ENCODE measurements around the gene ADD2.

ADD2 gene

DNA sequence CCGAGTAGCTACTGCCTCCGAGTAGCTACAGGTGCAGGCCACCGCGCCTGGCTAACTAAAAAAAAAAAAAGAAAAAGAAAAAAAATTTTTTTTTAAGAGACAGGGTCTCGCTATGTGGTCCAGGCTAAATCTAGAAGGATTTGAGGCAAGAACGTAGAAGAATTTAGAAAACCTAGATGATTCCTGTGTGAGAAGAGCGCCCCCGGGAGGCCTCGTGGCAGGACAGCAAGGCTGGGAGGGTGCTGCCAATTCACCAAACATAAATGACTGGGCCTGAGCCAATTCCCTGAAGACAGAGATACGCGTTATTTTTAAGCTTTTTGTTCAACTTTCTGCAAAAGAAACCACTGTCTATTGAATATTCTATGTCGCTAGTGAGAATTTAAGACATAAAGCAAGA is 124.3 kb downstream of the ADD2 start:
- Histone ChIP-seq H3K27ac (no peak overlapping the region), H3K4me3 (ENCODE audit: low read depth, low read length) (no peak overlapping the region), H3K36me3 (replicated peaks) (no peaks in the 10 kb centered on the region), H3K27me3 (replicated peaks) (no peaks in the 10 kb centered on the region)
- in situ Hi-C loops (cut with HindIII; ENCODE audit: low pct_ligation_motif_present, low sequenced_read_pairs), result no loop called here
- TF ChIP-seq, protein P1, sequence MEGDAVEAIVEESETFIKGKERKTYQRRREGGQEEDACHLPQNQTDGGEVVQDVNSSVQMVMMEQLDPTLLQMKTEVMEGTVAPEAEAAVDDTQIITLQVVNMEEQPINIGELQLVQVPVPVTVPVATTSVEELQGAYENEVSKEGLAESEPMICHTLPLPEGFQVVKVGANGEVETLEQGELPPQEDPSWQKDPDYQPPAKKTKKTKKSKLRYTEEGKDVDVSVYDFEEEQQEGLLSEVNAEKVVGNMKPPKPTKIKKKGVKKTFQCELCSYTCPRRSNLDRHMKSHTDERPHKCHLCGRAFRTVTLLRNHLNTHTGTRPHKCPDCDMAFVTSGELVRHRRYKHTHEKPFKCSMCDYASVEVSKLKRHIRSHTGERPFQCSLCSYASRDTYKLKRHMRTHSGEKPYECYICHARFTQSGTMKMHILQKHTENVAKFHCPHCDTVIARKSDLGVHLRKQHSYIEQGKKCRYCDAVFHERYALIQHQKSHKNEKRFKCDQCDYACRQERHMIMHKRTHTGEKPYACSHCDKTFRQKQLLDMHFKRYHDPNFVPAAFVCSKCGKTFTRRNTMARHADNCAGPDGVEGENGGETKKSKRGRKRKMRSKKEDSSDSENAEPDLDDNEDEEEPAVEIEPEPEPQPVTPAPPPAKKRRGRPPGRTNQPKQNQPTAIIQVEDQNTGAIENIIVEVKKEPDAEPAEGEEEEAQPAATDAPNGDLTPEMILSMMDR (IDR thresholded peaks at IDR 0.05; ENCODE audit: low read depth, low read length, missing control alignments), result peak; percentile 57
- no peak for DNase-seq

DNA sequence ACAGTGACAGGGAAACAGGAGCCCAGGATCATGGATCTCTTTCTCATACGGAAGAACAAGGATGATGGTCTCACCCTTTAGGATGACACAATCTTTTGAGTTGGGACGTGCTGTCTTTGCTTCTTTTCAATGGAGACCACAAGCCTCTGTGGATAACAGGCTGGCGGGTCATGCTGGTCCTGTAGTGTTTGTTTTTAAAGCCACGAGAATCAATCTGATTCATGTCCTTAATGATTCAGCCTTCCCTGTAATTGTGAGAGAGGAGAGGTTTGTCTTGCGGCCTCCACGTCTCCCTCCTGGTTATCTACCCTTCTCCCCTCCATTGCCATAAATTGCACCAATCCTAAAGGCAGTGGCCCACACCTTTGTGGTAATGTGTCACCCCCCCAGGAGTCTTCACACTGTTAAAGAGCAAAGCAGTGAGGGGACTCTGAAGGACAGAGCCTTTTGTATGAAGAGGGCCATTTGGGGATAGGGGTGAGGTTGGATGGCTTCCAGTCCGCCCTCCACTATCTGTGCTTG is 126.7 kb downstream of the ADD2 start:
- no peak overlapping the region for H3K4me3 ChIP-seq (ENCODE audit: low read depth, low read length)
- H3K36me3 ChIP-seq (replicated peaks), result no peaks in the 10 kb centered on the region
- TF ChIP-seq, protein P1 (IDR thresholded peaks at IDR 0.05; ENCODE audit: low read depth, low read length, missing control alignments), result no peak
- DNase-seq, result peak; percentile 1
- no peak overlapping the region for H3K27ac ChIP-seq
- in situ Hi-C loops (cut with HindIII; ENCODE audit: low pct_ligation_motif_present, low sequenced_read_pairs), result no loop called here
- no peaks in the 10 kb centered on the region for H3K27me3 ChIP-seq (replicated peaks)

DNA sequence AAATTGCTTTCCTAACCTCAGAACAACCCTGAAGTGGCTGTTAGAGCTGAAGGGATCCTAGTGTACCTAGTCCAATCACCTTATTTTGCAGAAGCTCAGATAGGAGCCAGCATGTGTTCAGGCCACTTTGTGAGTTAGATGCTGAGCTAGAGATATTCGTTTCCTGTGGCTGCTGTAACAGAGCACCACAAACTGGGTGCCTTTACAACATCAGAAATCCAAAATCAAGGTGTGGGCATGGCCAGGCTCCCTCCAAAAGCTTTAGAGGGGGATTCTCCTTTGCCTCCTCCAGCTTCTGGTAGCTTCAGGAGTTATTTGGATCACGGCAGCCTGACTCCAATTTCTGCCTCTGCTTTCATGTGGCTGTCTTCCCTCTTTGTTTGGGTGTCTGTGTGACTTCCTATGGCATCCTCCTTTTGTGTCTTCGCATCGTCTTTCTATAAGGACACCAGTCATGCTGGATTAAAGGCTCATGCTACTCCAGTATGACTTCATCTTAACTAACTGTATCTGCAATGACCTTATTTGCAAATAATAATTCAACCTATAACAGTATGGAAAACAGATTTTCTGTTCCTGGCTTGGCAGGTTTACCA is 128.1 kb downstream of the ADD2 start:
- no peak for DNase-seq
- in situ Hi-C loops (cut with HindIII; ENCODE audit: low pct_ligation_motif_present, low sequenced_read_pairs), result no loop called here

DNA sequence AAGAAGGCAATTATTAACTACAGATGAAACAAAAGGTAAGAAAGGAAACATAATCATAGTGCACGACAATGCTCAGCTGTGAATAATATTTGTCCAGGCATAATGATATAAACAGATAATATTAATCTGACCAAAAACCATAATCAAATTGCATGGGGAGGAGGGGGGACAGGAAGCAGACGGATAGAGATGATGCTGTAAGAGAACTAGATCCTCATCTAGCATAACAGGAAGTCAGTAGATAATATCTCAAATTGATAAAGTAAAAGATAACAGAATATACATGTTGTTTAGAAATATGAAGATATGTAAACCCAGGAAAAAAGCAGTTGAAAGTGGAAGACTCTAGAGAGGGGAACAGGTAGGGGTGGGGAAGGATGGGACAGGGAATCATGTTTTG is 129.4 kb downstream of the ADD2 start:
- TF ChIP-seq, protein P1 (IDR thresholded peaks at IDR 0.05; ENCODE audit: low read depth, low read length, missing control alignments), result no peak
- no peak for DNase-seq
- Histone ChIP-seq H3K27me3 (replicated peaks) (peaks cover 4% of the 10 kb centered on the region), H3K4me3 (ENCODE audit: low read depth, low read length) (no peak overlapping the region), H3K27ac (no peak overlapping the region), H3K36me3 (replicated peaks) (no peaks in the 10 kb centered on the region)
- in situ Hi-C loops (cut with HindIII; ENCODE audit: low pct_ligation_motif_present, low sequenced_read_pairs), result no loop called here

More for the DNA sequence above, 128.1 kb downstream of the ADD2 start:
- H3K36me3 ChIP-seq (replicated peaks), result no peaks in the 10 kb centered on the region
- no peak overlapping the region for H3K4me3 ChIP-seq (ENCODE audit: low read depth, low read length)
- TF ChIP-seq, protein P1 (IDR thresholded peaks at IDR 0.05; ENCODE audit: low read depth, low read length, missing control alignments), result no peak
- H3K27me3 ChIP-seq (replicated peaks), result peaks cover 4% of the 10 kb centered on the region
- H3K27ac ChIP-seq, result no peak overlapping the region

DNA sequence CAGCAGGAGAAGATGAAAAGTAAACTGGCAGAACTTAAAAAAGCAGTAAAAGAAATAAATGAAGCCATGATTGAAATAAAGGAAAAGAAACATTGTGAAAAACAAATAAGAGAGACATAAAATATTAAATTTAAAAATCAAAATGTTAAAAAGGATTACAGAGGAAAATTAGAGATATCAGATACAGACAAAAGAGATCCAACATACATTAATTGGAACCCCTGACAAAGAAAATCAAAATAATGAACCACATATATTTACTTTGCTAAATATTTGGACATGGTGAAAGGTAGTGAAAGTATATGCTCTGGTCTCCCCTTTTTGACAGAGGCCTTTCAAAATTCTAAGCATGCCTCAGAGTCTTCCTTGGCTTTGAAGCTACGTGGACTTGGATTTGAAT is 134.5 kb downstream of the ADD2 start:
- DNase-seq, result no peak
- TF ChIP-seq, protein P1 (IDR thresholded peaks at IDR 0.05; ENCODE audit: low read depth, low read length, missing control alignments), result no peak
- no peak overlapping the region for H3K4me3 ChIP-seq (ENCODE audit: low read depth, low read length)
- in situ Hi-C loops (cut with HindIII; ENCODE audit: low pct_ligation_motif_present, low sequenced_read_pairs), result no loop called here
- H3K27ac ChIP-seq, result no peak overlapping the region
- peaks cover 4% of the 10 kb centered on the region for H3K27me3 ChIP-seq (replicated peaks)
- H3K36me3 ChIP-seq (replicated peaks), result no peaks in the 10 kb centered on the region

DNA sequence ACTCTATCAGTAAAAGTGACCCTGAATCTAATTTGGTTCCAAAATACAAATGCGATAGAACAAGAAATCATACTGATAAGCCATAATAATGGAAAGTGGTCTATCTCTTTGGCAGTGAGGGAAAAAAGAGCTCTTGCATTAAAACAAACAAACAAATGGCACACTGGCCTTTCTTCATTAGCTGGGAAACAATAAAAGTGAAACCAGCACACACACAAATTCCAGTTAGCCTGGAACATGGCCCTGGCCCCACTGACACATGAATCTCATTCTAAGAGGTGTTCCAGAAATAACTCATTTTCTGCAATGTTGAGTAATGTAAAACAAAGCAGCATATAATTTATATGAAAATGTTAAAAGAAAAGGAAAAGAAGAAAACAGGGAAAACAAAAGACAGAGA is 135.0 kb downstream of the ADD2 start:
- Histone ChIP-seq H3K27ac (no peak overlapping the region), H3K36me3 (replicated peaks) (no peaks in the 10 kb centered on the region), H3K4me3 (ENCODE audit: low read depth, low read length) (no peak overlapping the region), H3K27me3 (replicated peaks) (peaks cover 4% of the 10 kb centered on the region)
- no peak for DNase-seq
- TF ChIP-seq, protein P1 (IDR thresholded peaks at IDR 0.05; ENCODE audit: low read depth, low read length, missing control alignments), result no peak
- in situ Hi-C loops (cut with HindIII; ENCODE audit: low pct_ligation_motif_present, low sequenced_read_pairs), result no loop called here

Measured in brain microvascular endothelial cell (primary cell).